Panc1 (cell line): ENCODE results near the gene CDIP1. TPM values are rescaled to one million over a fixed set of nuclear protein-coding genes. Genes with fewer than 3 reads are reported as not detected.
A peak's percentile ranks its signal among the peaks of the same experiment; 100 is the strongest.

Experiments
- ATAC-seq: fragments of 200-7000 bp; cut with Tn5 transposase; 2 replicates; pipeline ENCODE4 v1.9.1; 2020; ENCODE audit warnings: mild to moderate bottlenecking, moderate library complexity
- BruUV-seq: library from RNA; stranded (reverse); fragments of 400-500 nt; replicated peaks from 2 replicates; lab custom pipeline; 2021; lab: Mats Ljungman, UMichigan
- CTCF ChIA-PET: fragments of 300-600 bp; sonication (Branson Sonifier 250); formaldehyde crosslinking; loops from one replicate; lab custom pipeline; 2022; ENCODE audit warnings: antibody characterized with exemption; lab: Charles Lee
- POLR2A ChIA-PET: fragments of 300-600 bp; sonication (Branson Sonifier 250); formaldehyde crosslinking; loops from one replicate; lab custom pipeline; 2022; ENCODE audit warnings: antibody characterized with exemption; lab: Charles Lee
- DNase-seq: peaks from one replicate; pipeline ENCODE4 v3.0.0-alpha.2; 2010; ENCODE audit warnings: low read depth, low spot score
- H3K27ac ChIP-seq: 2 replicates; pipeline ENCODE4 v1.5.1; 2011; ENCODE audit warnings: mild to moderate bottlenecking, low read length, inconsistent platforms
- H3K27me3 ChIP-seq: fragments of 200-500 bp; sonication (Bioruptor generic); 2 replicates; pipeline ENCODE4 v1.6.0; 2014; ENCODE audit warnings: low read length, inconsistent platforms; ENCODE audit not compliant: control insufficient read depth, insufficient read depth
- H3K36me3 ChIP-seq: fragments of 200-500 bp; sonication (Bioruptor generic); 2 replicates; pipeline ENCODE4 v1.5.1; 2014; ENCODE audit warnings: inconsistent platforms, mild to moderate bottlenecking, low read length, moderate library complexity; ENCODE audit not compliant: control insufficient read depth, insufficient read depth
- H3K4me1 ChIP-seq: 2 replicates; pipeline ENCODE4 v1.5.1; 2011; ENCODE audit warnings: inconsistent platforms, mild to moderate bottlenecking, low read length, moderate library complexity; ENCODE audit not compliant: control insufficient read depth, insufficient read depth
- H3K4me3 ChIP-seq, 2 experiments: 2 replicates each; pipeline ENCODE4 v1.5.1; 2011 to 2012; ENCODE audit warnings: low read depth in 2 of 2, low read length in 2 of 2, mild to moderate bottlenecking in 2 of 2, inconsistent platforms in 1 of 2, moderate library complexity in 1 of 2
- H3K9me3 ChIP-seq: fragments of 200-500 bp; sonication (Bioruptor generic); 2 replicates; pipeline ENCODE4 v1.5.1; 2014; ENCODE audit warnings: low read depth, mild to moderate bottlenecking, inconsistent platforms, low read length, moderate library complexity; ENCODE audit not compliant: control insufficient read depth, insufficient read depth
- POLR2AphosphoS5 ChIP-seq: IDR thresholded peaks from 2 replicates; pipeline ENCODE4 v1.6.1; 2012; ENCODE audit warnings: mild to moderate bottlenecking, low read depth, low read length, moderate library complexity
- REST ChIP-seq, 2 experiments: IDR thresholded peaks; 2 replicates each; pipeline ENCODE4 v1.6.1; 2011 to 2012; ENCODE audit warnings: low read depth in 2 of 2, control low read depth in 1 of 2, low read length in 1 of 2, mild to moderate bottlenecking in 1 of 2, moderate library complexity in 1 of 2; ENCODE audit not compliant: insufficient read depth in 1 of 2
- SIN3A ChIP-seq: IDR thresholded peaks from 2 replicates; pipeline ENCODE4 v1.6.1; 2012; ENCODE audit warnings: low read depth, mild to moderate bottlenecking, low read length, moderate library complexity, borderline replicate concordance; ENCODE audit not compliant: insufficient read depth
- TCF7L2 ChIP-seq: IDR thresholded peaks from 2 replicates; pipeline ENCODE4 v1.6.1; 2011; ENCODE audit warnings: mild to moderate bottlenecking, low read depth, low read length, inconsistent platforms
- in situ Hi-C: cut with HindIII; loops from 2 replicates; pipeline ENCODE4 v1.10.0; 2016; ENCODE audit warnings: low sequenced_read_pairs, low pct_unique_long_range_greater_than_20kb
- intact Hi-C: fragments of 100-400 bp; cut with micrococcal nuclease; formaldehyde crosslinking; loops from one replicate; pipeline ENCODE4 v1.10.0; 2022; ENCODE audit not compliant: unreplicated experiment
- total RNA-seq: library from RNA; stranded (reverse); gene quantifications from one replicate; pipeline ENCODE4 v1.2.1, GENCODE V29; 2021; ENCODE audit not compliant: unreplicated experiment
- TF ChIP-seq, protein P1 (sequence below): fragments of 450-650 bp; IDR thresholded peaks from 2 replicates; pipeline ENCODE4 v1.5.1; 2017; ENCODE audit warnings: mild to moderate bottlenecking

The CDIP1 gene
- total RNA-seq, 1 experiment from 2014 or later, result 26.8 TPM

DNA sequence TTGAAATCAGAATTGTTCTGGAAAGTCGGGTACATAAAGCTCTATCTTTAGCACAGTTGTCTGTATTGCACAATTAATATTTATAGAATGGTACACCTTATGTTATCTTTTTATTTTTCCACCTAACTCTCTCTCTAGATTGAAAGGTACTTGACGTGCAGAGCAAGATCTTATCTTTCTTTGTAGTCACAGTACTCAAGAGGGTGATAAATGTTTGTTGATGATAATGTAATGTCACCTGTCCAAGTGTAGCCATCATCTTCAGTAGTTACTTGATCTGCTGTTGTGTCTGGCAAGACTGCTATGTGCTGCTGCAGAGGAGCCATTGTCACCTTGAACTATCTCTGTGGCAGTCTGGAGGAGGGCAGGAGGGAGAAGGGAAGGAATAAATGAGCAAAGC, 57.0 kb downstream of the CDIP1 start:
- DNase-seq (no peak), ATAC-seq (no peak)
- POLR2A ChIA-PET, result no interaction called here
- no peaks in the 10 kb centered on the region for H3K27me3 ChIP-seq
- no peaks in the 10 kb centered on the region; the same call in 1 of the 2 replicates for H3K36me3 ChIP-seq
- no peaks in the 10 kb centered on the region for H3K9me3 ChIP-seq
- in situ Hi-C loops (no loop called here), intact Hi-C loops (no loop called here)
- TF ChIP-seq, protein P1, sequence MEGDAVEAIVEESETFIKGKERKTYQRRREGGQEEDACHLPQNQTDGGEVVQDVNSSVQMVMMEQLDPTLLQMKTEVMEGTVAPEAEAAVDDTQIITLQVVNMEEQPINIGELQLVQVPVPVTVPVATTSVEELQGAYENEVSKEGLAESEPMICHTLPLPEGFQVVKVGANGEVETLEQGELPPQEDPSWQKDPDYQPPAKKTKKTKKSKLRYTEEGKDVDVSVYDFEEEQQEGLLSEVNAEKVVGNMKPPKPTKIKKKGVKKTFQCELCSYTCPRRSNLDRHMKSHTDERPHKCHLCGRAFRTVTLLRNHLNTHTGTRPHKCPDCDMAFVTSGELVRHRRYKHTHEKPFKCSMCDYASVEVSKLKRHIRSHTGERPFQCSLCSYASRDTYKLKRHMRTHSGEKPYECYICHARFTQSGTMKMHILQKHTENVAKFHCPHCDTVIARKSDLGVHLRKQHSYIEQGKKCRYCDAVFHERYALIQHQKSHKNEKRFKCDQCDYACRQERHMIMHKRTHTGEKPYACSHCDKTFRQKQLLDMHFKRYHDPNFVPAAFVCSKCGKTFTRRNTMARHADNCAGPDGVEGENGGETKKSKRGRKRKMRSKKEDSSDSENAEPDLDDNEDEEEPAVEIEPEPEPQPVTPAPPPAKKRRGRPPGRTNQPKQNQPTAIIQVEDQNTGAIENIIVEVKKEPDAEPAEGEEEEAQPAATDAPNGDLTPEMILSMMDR, result no peak
- TF ChIP-seq REST (IDR thresholded peaks at IDR 0.05; ENCODE audit: insufficient read depth in 1 of 2, low read depth in 2 of 2, low read length in 1 of 2), result no peak
- no peak for TF ChIP-seq POLR2AphosphoS5
- H3K4me3 ChIP-seq, result no peak overlapping the region
- no peak overlapping the region for H3K27ac ChIP-seq
- BruUV-seq, result no TSS peak
- H3K4me1 ChIP-seq, result peaks cover 6% of the 10 kb centered on the region
- CTCF ChIA-PET, result no interaction called here

- ATAC-seq, result no peak
- BruUV-seq, result TSS peak; percentile 74
- H3K27ac ChIP-seq, result peak overlapping the region; percentile 94
- POLR2A ChIA-PET, result interaction anchor here (0.7 kb wide), 1 partner anchor 10 kb away, joined by 8 read pairs; no protein-coding TSS in a partner anchor
- in situ Hi-C loops, result no loop called here
- no peaks in the 10 kb centered on the region for H3K27me3 ChIP-seq
- H3K9me3 ChIP-seq, result no peaks in the 10 kb centered on the region
- DNase-seq, result no peak
- no peak for TF ChIP-seq TCF7L2
- no peak for TF ChIP-seq REST (IDR thresholded peaks at IDR 0.05; ENCODE audit: insufficient read depth in 1 of 2, low read depth in 2 of 2, low read length in 1 of 2)
- TF ChIP-seq SIN3A, result no peak
- TF ChIP-seq POLR2AphosphoS5, result no peak
- TF ChIP-seq, protein P1, result no peak; the same call in 1 of the 2 replicates
- no peaks in the 10 kb centered on the region; the same call in 1 of the 2 replicates for H3K36me3 ChIP-seq
- H3K4me1 ChIP-seq, result peaks cover 18% of the 10 kb centered on the region
- peak overlapping the region; percentile 82 to 85 for H3K4me3 ChIP-seq
- CTCF ChIA-PET, result no interaction called here
- intact Hi-C loops, result no loop called here
These were observed 60.6 kb downstream of the CDIP1 start for GRCh38 chr16:4477966-4478365.
